Fibroblast of villous mesenchyme (primary cell): ENCODE measurements around the gene PIEZO2. TPM values are rescaled to one million over a fixed set of nuclear protein-coding genes. Genes with fewer than 3 reads are reported as not detected.

Experiments used
- DNase-seq: peaks from one replicate; pipeline ENCODE4 v3.0.0-alpha.2; 2010; ENCODE audit warnings: low read depth
- H3K4me3 ChIP-seq: 2 replicates; pipeline ENCODE4 v1.5.1; 2011; ENCODE audit warnings: low read depth, mild to moderate bottlenecking, low read length
- CTCF ChIP-seq: IDR thresholded peaks from 2 replicates; pipeline ENCODE4 v1.5.1; 2012; ENCODE audit warnings: low read depth, mild to moderate bottlenecking, low read length; ENCODE audit not compliant: insufficient read depth
- total RNA-seq: library from RNA; depleted of rRNA; stranded (reverse); fragments of >200 nt; gene quantifications from 2 replicates; pipeline ENCODE4 v1.2.3, GENCODE V29; 2012

Gene PIEZO2
- total RNA-seq, 1 donor: 1.7 TPM

GRCh38 chr18:10748641-10749040, 400.7 kb downstream of the PIEZO2 start:
- TF ChIP-seq CTCF: no peak
- no peak for DNase-seq
- H3K4me3 ChIP-seq: no peak overlapping the region

DNA sequence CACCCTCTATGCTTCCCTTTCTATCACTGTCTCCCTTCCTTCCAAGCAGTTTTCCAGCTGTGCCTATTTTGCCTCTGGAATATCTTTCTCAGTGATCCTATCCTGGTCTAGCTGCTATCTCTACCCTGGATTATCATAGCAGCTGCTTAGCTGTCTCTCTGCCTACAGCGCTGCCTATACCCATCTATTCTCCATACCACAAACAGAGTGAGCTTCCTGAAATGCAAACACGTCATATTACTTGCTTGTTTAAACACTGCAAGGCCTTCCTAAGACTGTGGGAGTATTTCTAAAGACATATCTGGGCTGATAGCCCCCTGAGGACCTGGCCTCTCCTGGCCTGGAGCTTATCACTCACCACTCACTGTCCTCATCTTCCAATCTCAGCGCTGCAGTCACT, 403.4 kb downstream of the PIEZO2 start:
- peak; percentile 62 for DNase-seq
- no peak overlapping the region for H3K4me3 ChIP-seq
- TF ChIP-seq CTCF: no peak

GRCh38 chr18:10745219-10745618, 404.1 kb downstream of the PIEZO2 start:
- no peak for DNase-seq
- no peak for TF ChIP-seq CTCF
- H3K4me3 ChIP-seq: no peak overlapping the region

DNA sequence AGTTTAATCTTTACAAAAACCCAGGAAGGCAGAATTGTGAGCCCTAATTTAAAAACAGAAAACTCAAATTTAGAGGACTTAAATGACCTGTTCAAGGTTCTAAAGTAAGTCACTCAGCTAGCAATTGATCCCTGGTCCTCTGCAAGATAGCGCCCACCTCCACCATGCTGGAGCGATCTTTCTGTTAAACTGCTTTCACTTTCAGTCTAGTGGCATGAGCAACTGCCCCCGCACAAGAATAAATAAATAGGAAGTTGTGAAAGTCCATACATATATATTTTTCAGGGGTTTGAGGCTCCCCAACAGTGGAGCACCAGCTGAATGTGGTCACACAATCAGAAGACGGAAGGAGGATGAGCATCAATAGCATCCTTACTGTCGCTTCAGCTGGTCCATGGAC, 405.6 kb downstream of the PIEZO2 start:
- H3K4me3 ChIP-seq: no peak overlapping the region
- no peak for TF ChIP-seq CTCF
- no peak for DNase-seq

- no peak for TF ChIP-seq CTCF
- peak; percentile 13 for DNase-seq
- no peak overlapping the region for H3K4me3 ChIP-seq
These were observed 410.2 kb downstream of the PIEZO2 start for GRCh38 chr18:10739152-10739551.

DNA sequence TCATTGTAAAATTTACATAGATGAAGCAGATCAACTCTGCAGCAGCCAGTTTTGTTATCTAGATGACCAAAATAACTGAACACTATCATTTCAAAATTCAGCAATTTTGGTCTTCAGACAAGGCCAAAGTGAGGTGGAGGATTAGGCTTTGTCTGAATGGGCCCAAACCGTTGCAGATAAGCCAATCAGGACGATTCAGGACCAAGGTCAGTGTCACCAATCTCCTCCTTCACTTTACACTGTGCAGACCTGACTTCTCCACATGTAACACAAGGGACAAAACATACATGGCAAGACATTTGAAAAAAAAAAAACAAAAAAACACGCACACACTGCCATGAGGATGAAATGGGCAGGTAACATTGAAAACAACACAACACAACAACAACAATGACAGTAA, 412.4 kb downstream of the PIEZO2 start:
- no peak for TF ChIP-seq CTCF
- DNase-seq: no peak

DNA sequence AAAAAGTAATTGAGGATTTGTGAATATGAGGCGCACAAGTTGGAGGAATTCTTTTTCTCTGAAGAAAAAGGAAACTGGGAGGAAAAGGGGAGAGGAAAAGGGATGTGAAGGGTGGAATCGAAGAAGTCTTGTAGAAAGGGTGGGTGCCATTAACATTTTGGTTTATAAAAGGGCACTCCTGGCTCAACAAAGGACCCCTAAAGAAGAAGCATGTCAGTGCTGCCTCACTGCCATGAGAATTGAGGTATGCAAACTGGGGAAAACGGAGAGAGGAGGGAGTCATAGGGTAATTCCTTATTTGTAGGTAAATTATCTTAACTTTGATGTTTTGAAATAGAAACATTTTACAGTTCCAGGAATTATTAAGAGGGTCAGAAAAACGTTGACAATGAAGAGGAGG, 416.4 kb downstream of the PIEZO2 start:
- TF ChIP-seq CTCF: no peak
- H3K4me3 ChIP-seq: no peak overlapping the region
- no peak for DNase-seq

More for the DNA sequence above, 412.4 kb downstream of the PIEZO2 start:
- H3K4me3 ChIP-seq: no peak overlapping the region
